Large intestine (tissue), 1 donor: Measurements from ENCODE around the gene MAPKBP1. TPM values are rescaled to one million over a fixed set of nuclear protein-coding genes. Genes with fewer than 3 reads are reported as not detected.

Experiments used
- polyA plus RNA-seq: library from polyadenylated mRNA; unstranded; fragments of 120-200 nt; gene quantifications from one replicate; pipeline ENCODE4 v1.2.1, GENCODE V29; 2013

Gene MAPKBP1
- polyA plus RNA-seq, 1 donor = 33.4 TPM

Other genes with a start within 250 kb of the MAPKBP1 start
- 23.2 TPM for gene RPAP1, start 230.2 kb upstream of the MAPKBP1 start, polyA plus RNA-seq
- 36.6 TPM for gene TYRO3, start 215.3 kb upstream of the MAPKBP1 start, polyA plus RNA-seq
- 18.9 TPM for gene MGA, start 114.1 kb upstream of the MAPKBP1 start, polyA plus RNA-seq
- gene JMJD7, start 53.6 kb downstream of the MAPKBP1 start, polyA plus RNA-seq = 10.2 TPM
- gene PLA2G4B, start 64.4 kb downstream of the MAPKBP1 start, polyA plus RNA-seq = 10.4 TPM
- 1.7 TPM for gene SPTBN5, start 119.6 kb downstream of the MAPKBP1 start, polyA plus RNA-seq
- 13.1 TPM for gene EHD4, start 198.1 kb downstream of the MAPKBP1 start, polyA plus RNA-seq
- gene PLA2G4E, start 246.6 kb downstream of the MAPKBP1 start, polyA plus RNA-seq = 0.43 TPM